Airway epithelial cell (primary cell): Measurements from ENCODE around the gene REXO1. TPM values are rescaled to one million over a fixed set of nuclear protein-coding genes. Genes with fewer than 3 reads are reported as not detected.

Experiments
- total RNA-seq: library from RNA; depleted of rRNA; stranded (reverse); fragments of >200 nt; gene quantifications from 2 replicates; pipeline ENCODE4 v1.2.3, GENCODE V29; 2015

REXO1 gene, protein sequence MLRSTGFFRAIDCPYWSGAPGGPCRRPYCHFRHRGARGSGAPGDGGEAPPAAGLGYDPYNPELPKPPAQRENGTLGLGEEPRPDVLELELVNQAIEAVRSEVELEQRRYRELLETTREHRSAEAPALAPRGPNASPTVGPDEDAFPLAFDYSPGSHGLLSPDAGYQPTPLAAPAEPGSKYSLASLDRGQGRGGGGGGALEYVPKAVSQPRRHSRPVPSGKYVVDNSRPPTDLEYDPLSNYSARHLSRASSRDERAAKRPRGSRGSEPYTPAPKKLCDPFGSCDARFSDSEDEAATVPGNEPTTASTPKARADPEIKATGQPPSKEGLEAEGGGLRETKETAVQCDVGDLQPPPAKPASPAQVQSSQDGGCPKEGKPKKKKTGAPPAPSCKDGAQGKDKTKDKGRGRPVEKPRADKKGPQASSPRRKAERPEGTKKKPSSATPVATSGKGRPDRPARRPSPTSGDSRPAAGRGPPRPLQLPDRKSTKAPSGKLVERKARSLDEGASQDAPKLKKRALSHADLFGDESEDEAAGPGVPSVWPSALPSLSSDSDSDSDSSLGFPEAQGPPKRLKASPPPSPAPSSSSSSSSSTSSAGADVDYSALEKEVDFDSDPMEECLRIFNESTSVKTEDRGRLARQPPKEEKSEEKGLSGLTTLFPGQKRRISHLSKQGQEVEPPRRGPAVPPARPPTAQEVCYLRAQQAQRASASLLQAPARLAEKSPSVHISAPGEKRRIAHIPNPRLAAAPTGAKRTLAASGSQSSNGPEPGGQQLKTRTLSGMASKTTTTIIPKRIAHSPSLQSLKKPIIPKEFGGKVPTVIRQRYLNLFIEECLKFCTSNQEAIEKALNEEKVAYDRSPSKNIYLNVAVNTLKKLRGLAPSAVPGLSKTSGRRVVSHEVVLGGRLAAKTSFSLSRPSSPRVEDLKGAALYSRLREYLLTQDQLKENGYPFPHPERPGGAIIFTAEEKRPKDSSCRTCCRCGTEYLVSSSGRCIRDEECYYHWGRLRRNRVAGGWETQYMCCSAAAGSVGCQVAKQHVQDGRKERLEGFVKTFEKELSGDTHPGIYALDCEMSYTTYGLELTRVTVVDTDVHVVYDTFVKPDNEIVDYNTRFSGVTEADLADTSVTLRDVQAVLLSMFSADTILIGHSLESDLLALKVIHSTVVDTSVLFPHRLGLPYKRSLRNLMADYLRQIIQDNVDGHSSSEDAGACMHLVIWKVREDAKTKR
- 16.8 and 22.7 TPM in 2 replicates for total RNA-seq

GRCh38 chr19:1848399-1849131 lies at the start of gene REXO1:
TSS of gene REXO1 (minus strand) at chr19:1848483. CDS start at chr19:1848358, 125 bp downstream.

DNA sequence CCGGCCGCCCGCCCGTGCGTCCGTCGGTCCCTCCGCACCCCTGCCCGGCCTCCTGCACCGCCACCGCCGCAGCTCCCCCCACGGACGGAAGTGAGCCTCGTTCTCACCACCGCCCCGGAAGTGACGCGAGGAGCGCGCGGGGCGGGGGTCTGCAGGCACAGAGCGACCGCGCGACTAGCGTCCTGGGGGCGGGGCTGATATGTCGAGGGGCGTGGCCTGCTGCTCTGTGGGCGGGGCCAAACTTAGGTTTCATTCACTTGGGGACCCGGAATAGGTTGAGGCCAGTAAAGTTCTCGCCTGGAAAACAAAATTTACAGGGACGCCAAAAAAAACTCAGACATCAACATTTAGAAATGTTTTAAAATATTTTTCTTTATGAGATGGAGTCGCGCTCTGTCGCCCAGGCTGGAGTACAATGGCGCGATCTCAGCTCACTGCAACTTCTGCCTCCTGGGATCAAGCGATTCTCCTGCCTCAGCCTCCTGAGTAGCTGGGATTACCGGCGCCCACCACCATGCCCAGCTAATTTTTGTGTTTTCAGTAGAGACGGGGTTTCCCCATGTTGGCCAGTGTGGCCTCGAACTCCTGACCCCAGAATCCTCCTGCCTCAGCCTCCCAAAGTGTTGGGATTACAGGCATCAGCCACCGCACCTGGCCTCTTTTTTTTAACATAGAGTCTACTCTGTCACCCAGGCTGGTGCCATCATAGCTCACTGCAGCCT lies 37.3 kb upstream of the REXO1 start, which contains the start of gene ABHD17A:
TSS of gene ABHD17A (minus strand) at position 99 of the 722 bp plus-strand sequence. CDS start 3,930 bp downstream, outside the sequence.

GRCh38 chr19:1863328-1863637 lies 15.0 kb upstream of the REXO1 start, which contains the start of gene KLF16:
TSS of gene KLF16 (minus strand) at chr19:1863579. CDS start at chr19:1863497, 82 bp downstream.

GRCh38 chr19:1811942-1812425 lies 36.3 kb downstream of the REXO1 start, which contains the start of gene ATP8B3:
TSS of gene ATP8B3 (minus strand) at chr19:1812276. CDS start at chr19:1811736, 540 bp downstream.

Other genes starting within 250 kb of the REXO1 start
- gene UQCR11, start 243.0 kb downstream of the REXO1 start, total RNA-seq, result 89.6 and 117 TPM in 2 replicates
- 156 and 180 TPM in 2 replicates for gene TCF3, start 195.9 kb downstream of the REXO1 start, total RNA-seq
- 0.28 TPM in 2 replicates for gene ONECUT3, start 95.0 kb downstream of the REXO1 start, total RNA-seq
- 0.28 and 1.4 TPM in 2 replicates for gene ATP8B3, start 36.2 kb downstream of the REXO1 start, total RNA-seq
- 19.2 and 22.6 TPM in 2 replicates for gene KLF16, start 15.1 kb upstream of the REXO1 start, total RNA-seq
- gene ABHD17A, start 37.0 kb upstream of the REXO1 start, total RNA-seq, result 126 and 133 TPM in 2 replicates
- 9.6 and 12.4 TPM in 2 replicates for gene ADAT3, start 56.9 kb upstream of the REXO1 start, total RNA-seq
- 84.6 and 136 TPM in 2 replicates for gene SCAMP4, start 56.9 kb upstream of the REXO1 start, total RNA-seq
- 79.0 and 82.8 TPM in 2 replicates for gene CSNK1G2, start 92.7 kb upstream of the REXO1 start, total RNA-seq
- 64.8 and 101 TPM in 2 replicates for gene BTBD2, start 167.2 kb upstream of the REXO1 start, total RNA-seq
- 348 and 384 TPM in 2 replicates for gene MKNK2, start 202.8 kb upstream of the REXO1 start, total RNA-seq
- gene MOB3A, start 247.8 kb upstream of the REXO1 start, total RNA-seq, result 40.6 and 53.2 TPM in 2 replicates
- 4.3 and 4.4 TPM in 2 replicates for gene IZUMO4, start 248.4 kb upstream of the REXO1 start, total RNA-seq